Stimulated activated CD8-positive, alpha-beta memory T cell treated with anti-CD3 and anti-CD28 coated beads, Interleukin-15, amount 100 ng/mL, for 48 hours (primary cell): ENCODE measurements around the gene CLC.
A peak's percentile ranks its signal among the peaks of the same experiment; 100 is the strongest.
"Not testable (repeated sequence)": the region's sequence is repeated elsewhere in the genome, so short reads cannot be mapped to it uniquely, and the experiment has no call there.

Source experiments
- DNase-seq, 2 donors: peaks; one replicate each; pipeline ENCODE4 v3.0.0-alpha.2; 2020; ENCODE audit warnings: low read depth in 2 of 2

The CLC gene

DNA sequence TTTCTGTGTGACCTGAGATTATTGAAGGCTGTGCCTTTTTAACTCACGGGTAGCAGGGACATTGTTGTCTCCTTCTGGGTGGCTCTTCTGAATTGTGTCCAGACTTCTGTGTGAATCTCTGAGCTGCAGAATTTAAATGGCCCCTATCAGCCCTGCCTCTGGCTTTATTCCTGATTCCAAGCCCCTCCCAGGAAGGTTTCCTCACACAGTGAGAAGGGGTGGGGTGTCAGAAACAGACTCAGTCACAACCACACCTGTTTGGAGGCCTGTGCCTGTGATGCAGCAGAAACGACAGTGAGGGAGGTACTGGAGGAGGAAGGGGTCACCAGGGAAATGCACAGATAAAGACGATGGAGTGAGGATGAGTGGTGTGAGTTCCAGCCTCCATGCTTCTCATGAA lies at the start of gene CLC:
CLC (minus strand) TSS at position 139 of the 400 bp plus-strand sequence; CDS start at position 62, 77 bp downstream.
- DNase-seq = no peak

DNA sequence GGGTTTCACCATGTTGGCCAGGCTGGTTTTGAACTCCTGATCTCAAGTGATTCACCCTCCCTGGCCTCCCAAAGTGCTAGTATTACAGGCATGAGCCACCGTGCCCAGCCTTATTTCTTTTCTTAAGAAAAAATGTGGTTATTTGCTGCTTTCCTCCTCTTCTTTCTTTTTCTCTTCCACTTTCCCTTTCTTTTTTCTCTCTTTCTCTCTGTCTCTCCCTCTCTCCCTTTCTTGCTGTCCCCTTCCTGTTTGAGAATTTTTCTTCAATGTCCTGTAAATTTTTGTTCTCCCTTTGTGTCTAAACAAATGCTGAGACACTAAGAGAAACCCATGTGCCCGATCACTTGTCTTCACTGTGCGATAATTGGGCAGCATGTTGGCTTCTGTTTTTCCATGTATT lies 43.1 kb upstream of the CLC start:
- DNase-seq = no peak

DNA sequence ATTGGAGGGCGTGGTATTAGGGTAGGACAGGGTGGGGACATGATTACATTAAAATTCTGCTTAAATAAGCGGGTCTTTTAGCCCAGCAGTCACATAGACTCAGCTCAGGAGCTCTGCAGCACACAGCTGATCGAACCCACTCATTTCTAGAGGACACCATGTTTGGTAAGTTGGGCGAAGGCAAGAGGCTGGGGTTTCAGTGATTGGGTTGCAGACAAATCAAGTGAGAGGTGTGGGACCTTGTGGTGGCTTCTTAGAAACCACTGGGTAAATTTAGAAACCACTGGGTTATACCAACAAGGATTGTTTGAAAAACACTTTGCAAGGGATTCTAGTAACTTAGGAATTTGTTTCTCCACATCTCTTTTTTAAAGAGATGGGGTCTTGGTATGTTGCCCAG lies 40.9 kb upstream of the CLC start, which contains the start of gene LEUTX:
LEUTX (plus strand) TSS at position 92 of the 400 bp plus-strand sequence; CDS start at position 159, 67 bp downstream.
- DNase-seq = peak; percentile 3 to 19

DNA sequence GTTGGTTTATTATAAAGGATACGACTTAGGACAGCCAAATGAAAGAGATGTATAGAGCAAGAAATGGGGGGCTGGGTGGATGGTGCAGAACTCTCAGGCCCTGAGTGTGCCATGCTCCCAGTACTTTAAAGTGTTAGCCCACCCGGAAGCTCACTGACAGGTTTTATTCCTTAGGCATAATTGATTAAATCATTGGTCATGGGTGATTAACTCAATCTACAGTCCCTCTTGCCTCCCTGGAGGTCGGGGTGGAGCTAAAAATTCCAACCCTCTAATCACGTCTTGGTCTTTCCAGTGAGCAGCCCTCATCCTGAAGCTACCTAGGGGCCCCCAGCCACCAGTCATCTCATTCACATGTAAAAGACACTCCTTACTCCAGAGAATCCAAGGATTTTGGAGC lies 31.0 kb upstream of the CLC start:
- DNase-seq = no peak

DNA sequence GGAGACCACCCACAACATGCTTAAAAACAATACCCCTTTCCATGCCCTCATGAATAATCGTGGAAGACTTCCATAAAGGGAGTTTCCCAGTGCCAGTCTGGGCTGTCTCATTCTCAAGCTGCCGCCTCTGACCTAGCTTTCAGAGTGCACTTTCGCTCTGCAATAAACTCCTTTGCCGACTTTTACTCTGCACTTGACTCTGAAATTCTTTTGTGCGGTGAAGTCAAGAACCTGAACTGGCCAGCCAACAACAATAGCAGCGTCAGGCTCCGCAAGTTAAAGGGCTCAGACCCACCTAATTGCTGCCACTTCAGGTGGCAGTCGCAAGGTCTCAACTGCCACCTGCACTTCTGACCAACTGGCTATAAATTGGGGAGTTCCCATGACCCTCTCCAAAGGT lies 30.5 kb upstream of the CLC start:
- no peak for DNase-seq

DNA sequence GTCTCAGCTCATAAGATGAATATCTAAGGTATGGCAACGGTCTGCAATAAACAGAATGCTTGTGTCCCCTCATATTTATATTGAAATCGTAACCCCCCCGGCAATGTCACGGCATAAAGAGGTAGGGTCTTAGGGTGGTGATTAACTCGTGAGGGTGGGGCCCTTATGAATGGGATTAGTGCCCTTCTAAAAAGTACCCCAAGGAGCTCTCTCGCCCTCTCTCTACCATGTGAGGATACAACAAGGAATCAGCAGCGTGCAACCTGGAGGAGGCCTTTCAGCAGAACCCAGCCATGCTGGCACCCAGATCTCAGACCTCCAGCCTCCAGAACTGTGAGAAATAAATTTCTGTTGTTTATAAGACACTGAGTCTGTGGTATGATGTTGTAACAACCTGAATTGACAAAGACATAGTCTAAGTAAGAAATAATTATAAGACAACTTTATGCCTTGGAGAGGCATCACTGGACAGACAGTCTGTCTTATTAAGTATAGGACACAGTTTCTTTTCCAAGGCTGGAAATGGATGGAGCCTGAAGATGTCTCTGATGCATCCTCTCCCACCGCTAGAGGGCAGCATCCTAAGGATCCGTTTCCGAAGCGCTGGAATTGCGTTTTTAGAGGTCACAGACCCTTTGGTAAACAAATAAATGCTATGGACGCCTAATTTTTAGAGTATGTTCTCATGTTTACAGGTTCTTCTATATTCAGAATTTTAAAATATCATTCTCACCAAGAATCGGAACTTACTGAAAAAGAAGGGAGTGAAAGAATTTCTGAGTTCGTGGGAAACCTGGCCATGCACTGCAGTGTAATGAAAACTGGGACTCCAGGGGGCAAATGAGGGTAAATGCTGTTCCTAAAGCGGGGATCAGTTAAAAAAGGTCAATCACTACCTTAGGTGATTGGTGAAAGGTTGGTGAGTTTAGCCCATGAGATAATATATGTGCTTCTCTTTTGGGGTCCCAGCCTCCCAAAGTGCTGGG lies 27.6 kb upstream of the CLC start:
- DNase-seq = peak in 1 of 2 donors; percentile 5

DNA sequence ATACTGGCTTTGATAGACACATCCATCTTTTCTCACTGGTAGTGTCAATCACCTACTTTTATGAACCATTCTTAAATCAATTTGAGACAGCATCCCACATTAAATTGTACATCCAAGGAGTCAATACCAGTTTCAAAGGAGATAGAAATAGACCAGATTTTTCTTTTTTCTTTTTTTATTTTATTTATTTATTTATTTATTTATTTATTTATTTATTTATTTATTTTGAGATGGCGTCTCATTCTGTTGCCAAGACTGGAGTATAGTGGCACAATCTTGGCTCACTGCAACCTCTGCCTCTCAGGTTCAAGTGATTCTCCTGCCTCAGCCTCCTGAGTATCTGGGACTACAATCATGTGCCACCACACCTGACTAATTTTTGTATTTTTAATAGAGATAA lies 24.0 kb upstream of the CLC start:
- not testable (repeated sequence) for DNase-seq

DNA sequence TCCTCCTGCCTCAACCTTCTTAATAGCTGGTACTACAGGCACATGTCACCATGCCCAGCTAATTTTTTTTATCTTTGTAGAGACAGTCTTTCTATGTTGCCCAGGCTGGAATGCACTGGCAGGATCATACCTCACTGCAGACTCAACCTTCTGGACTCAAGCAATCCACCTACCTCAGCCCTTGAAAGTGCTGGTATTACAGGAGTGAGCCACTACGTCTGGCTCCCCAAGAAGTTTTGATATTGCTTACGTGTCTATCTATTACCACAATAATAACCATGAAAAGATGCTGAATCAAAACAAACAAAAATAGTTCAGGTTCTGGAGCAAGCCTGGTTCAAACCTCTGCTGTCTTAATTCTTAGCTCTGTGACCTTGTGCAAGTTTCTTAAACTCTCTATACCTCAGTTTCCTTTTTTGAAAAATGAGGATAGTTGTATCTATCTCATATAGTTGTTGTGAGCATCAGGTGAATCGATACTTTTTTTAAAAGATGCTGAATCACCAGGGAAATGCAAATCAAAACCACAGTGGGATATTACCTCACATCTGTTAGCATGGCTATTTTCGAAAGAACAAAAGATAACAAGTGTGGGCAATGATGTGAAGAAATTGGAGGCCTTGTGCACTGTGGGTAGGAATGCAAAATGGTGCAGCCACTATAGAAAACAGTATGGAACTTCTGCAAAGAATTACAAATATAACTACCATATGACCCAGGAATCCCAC lies 21.8 kb upstream of the CLC start:
- no peak for DNase-seq

DNA sequence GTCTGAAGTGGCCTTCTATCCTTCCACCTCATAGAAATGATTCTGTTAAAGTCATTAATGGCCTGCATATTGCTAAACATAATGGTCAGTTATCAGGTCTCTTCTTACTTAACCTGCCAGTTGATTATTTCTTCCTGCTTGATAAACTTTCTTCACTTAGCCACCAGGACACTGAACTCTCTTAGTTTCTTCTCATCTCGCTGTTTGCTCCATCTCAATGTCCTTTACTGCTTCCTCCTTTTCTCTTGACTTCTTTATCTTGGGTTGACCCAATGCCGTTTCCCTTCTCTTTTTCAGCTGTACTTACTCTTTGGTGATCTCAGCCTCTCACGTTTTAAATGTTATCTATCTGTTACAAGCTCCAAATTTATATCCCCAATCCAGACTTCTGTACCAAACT lies 17.1 kb upstream of the CLC start:
- no peak for DNase-seq

DNA sequence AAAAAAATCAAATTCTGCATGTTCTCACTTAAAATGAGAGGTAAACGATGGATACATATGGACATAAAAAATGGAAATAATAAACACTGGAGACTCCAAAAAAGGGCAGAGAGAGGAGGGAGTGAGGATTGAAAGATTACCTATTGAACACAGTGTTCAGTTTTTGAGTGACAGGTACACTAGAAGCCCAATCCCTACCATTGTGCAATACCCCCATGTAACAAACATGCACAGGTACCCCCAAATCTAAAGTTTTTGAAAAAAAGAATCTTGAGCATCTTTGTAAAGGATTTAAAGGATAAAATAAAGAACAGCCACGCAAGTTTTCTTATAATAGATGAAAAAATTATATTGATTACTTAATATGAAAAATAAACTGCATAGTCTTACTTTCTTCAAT lies 16.7 kb upstream of the CLC start:
- no peak for DNase-seq

DNA sequence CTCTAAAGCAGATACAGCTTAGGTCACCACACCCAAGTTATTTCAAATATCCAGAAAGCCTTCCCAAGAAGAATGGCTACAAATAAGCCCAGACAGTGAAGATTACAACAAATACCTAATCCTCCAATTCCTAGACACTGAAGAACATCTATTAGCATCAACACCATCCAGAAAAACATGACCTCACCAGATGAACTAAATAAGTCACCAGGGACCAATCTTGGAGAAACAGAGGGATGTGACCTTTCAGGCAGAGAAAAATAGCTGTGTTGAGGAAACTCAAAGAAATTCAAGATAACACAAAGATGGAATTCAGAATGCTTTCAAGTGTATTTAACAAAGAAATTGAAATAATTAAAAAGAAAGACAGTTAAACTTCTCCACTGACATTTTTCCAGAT lies 15.0 kb upstream of the CLC start:
- DNase-seq = no peak

DNA sequence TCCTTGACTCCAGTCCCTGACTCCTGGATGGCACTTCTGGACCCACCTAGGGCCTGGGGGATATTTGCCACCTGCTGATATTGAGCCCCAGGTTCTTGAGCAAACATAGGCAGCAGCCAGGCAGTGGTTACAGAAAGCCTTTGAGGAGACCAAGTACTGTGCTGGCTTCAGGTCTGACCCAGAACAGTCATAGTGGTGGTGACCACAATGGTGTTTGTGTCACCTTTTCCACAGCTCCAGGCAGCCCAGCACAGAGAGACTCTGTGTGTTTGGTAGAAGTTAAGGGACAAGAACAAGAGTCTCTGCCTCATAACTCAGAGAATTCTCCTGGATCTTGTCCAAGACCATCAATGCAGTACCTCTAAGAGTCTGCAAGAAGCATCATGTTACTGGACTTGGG lies 14.6 kb upstream of the CLC start:
- DNase-seq = peak; percentile 15 to 21

DNA sequence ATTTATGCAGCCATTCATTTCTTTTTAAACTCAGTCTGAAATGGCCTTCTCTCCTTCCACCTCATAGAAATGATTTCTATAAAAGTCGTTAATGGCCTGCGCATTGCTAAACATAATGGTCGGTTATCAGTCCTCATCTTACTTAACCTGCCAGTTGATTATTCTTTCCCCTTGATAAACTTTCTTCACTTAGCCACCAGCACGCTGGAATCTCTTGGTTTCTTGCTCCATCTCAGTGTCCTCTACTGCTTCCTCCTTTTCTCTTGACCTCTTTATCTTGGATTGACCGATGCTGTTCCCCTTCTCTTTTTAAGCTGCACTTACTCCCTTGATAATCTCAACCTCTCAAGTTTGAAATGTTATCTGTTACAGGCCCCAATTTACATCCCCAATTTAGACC lies 12.2 kb upstream of the CLC start:
- DNase-seq = no peak

DNA sequence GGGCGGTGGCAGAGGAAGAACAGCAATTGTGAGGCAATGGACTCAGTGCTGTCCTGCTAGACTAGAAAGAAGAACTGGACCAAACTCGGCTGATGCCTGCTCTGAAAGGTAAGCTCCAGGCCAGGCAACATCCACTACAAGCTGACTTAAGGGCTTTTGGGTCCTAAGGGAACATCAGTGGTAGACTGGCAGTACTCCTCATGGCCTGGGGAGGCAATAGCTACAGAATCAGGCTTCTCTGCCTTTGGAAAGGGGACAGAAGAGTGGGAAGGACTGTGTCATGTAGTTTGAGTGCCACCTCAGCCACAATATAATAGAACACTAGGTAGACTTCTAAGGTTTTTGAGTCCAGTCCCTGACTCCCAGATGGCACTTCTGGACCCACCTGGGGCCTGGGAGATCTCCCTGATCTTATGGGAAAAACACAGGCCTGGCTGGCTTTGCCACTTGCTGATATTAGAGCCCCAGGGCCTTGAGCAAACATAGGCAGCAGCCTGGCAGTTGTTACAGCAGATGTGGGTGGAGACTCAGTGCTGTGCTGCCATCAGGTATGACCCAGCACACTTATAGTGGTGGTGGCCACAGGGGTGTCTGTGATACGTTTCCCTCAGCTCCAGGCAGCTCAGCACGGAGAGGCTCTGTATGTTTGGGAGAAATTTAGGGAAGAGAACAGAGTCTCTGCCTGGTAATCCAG lies 9.2 kb upstream of the CLC start:
- DNase-seq = no peak

DNA sequence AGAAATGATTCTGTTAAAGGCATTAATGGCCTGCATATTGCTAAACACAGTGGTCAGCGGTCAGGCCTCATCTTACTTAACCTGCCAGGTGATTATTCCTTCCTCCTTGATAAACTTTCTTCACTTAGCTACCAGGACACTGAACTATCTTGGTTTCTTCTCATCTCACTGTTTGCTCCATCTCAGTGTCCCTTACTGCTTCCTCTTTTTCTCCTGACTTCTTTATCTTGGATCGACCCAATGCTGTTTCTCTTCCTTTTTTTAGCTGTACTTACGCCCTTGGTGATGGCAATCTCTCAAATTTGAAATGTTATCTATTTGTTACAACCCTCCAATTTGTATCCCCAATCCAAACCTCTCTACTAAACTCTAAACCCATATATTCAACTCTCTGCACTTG lies 7.8 kb upstream of the CLC start:
- no peak for DNase-seq

DNA sequence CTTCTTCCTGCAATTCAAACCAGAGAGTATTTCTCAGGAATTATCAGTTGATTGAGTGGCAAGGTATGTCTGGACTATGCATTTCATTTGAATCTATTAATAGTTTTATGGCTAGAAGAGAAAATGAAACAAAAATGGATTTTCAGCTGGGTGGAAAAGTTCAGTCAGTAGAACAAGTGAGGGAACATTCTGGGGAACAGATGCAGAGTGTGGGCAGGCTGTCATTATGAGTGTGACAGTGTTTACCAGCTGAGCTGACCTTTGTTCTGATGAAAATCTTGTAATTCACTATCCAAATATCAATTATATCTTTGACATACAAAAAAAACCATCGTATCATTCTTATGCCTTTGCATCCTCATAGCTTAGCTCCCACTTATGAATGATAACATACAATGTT lies 2.6 kb upstream of the CLC start:
- DNase-seq = no peak

DNA sequence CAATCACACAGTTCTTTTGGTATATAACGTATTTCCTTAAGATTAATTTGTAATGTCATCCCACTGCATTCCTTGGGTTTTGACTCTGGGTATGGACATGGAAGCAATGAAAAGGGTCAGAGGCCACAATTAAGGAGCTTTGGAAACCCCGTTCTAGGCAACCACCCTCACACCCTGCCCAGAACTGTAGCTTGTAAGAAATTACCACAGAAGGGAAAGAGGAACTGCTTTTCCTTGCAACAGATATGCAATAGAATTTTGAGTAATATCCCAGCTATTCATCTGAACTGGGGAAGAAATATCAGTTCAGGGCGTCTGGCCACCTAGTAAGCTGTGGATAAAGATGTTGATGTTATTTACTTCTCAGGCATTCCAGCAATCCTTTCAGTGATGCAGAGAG lies 985 bp upstream of the CLC start:
- DNase-seq = no peak

DNA sequence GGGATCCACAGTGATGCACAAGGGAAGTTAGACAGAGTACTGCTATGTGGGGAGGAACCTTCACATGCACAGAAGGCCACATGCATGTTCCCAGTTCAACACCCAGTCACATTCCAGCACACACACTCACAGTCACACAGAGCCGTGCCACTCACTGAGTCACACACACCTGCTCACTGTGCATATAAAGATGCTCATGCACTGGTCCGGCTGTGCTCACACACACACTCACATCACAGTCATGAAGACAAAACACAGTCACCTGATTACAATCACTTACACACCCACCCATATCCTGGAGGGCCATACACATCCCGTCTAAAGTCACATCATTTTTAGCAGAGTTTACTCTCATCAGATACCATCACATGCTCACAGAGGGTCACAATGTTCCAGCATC lies 478 bp downstream of the CLC start:
- DNase-seq = no peak

DNA sequence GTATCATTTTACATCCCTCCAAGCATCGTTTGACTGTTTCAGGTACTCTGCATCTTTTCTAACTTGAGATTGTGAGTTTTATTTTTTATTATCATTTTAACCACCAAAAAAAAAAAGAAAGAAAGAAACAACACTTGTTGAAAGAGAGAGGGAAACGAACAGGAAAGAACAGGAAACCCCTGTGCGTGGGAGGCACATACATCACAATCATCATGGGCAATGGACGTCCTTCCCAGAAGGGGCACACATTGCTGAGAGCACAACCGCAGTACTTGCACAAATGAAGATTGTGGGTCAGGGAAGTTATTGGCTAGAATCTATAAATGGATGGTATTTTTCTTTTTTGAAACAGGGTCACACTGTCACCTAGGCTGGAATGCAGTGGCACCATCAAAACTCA lies 1.7 kb downstream of the CLC start:
- no peak for DNase-seq

DNA sequence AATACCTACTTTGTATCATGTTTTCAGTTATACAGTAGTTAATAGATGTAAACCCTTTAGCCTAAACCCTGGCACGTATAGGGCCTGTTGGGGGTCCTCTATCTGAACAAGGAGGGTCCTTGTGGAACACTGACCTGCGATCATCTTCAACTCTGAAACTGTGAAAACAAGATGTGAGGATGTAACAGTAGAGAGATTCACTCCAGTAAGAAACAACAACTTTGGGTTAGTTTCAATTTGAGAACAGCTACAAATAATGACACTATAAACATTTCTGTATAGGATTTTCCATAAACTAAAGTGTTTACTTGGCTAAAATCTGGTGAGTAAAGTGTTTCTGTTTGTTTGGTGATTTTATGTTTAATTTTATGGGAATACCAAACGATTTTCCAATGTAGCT lies 2.1 kb downstream of the CLC start:
- no peak for DNase-seq

DNA sequence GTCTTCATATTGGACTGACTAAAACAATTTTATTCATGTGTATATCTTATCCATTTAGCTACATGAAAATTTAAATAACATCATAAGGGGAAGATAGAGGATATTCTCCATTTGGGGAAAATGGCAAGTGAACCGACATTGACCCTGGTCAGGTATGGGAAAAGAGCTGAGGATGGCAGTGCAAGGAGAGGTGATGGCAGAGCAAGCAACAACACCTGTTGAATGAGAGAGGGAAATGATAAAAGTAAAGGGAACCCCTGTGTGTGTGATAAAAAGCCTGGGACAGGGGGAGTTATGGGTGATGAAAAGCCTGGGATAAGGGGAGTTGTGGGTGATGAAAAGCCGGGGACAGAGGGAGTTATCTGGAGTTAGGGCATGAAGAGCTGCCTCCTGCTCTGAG lies 4.0 kb downstream of the CLC start:
- DNase-seq = no peak

DNA sequence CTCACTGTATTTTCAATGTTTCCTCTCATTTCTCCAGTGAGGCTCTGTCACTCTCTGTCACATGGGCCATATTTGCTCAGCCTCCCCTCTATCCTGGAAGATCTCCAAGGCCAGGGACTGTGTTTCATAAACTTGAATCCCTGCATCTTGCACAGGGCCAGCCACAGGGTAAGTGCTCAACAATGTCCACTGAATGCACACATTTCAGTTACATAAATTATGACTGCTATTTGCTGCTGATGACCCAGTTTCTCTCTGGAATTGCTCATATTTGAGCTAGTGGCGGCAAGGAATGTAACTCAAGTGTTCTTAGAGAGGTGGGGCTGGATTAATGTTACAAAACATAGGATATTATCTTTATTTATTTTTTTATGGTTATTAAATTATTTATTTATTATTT lies 6.1 kb downstream of the CLC start:
- no peak for DNase-seq
